HFFc6 (cell line): Measurements from ENCODE around the gene ACOT7. TPM values are rescaled to one million over a fixed set of nuclear protein-coding genes. Genes with fewer than 3 reads are reported as not detected.

Experiments used
- DNase-seq: peaks from one replicate; pipeline ENCODE4 v3.0.0-alpha.2; 2018
- H3K27ac Mint-ChIP-seq: 2 replicates; pipeline ENCODE4 v1.8.0; 2020; ENCODE audit warnings: mild to moderate bottlenecking, mixed read lengths
- H3K27me3 Mint-ChIP-seq: 2 replicates; pipeline ENCODE4 v1.8.0; 2021; ENCODE audit warnings: mild to moderate bottlenecking, moderate library complexity, mixed read lengths; ENCODE audit not compliant: insufficient read depth
- H3K36me3 Mint-ChIP-seq: 2 replicates; pipeline ENCODE4 v1.8.0; 2021; ENCODE audit warnings: low read depth, mixed read lengths
- H3K4me1 Mint-ChIP-seq: 2 replicates; pipeline ENCODE4 v1.8.0; 2020; ENCODE audit warnings: low read depth, mixed read lengths
- H3K4me3 Mint-ChIP-seq: 2 replicates; pipeline ENCODE4 v1.8.0; 2020; ENCODE audit warnings: mild to moderate bottlenecking, moderate library complexity, mixed read lengths
- H3K9me3 Mint-ChIP-seq: 2 replicates; pipeline ENCODE4 v1.8.0; 2020; ENCODE audit warnings: mild to moderate bottlenecking, mixed read lengths
- CTCF ChIP-seq: fragments of 200-600 bp; sonication (generic); IDR thresholded peaks from 2 replicates; pipeline ENCODE4 v1.5.0; 2021; ENCODE audit warnings: antibody characterized with exemption, mild to moderate bottlenecking
- total RNA-seq, 6 experiments: library from RNA; stranded (reverse); fragmentation: NEBNext Ultra II Directional; extraction: Animal tissue kit (Norgen Biotek cat#: 25700); gene quantifications; 2 replicates in 1 of 6; 3 replicates in 5 of 6; pipeline ENCODE4 v1.2.3, GENCODE V29; 2021

Gene ACOT7
- total RNA-seq, 6 experiments from 2014 or later = 103 to 125 (median 111) TPM

- TF ChIP-seq CTCF = no peak
These were observed 95.0 kb downstream of the ACOT7 start for GRCh38 chr1:6298530-6298929.

GRCh38 chr1:6295910-6296309 is 97.7 kb downstream of the ACOT7 start:
- DNase-seq = no peak
- Mint-ChIP-seq H3K4me3 (no peak overlapping the region), H3K27ac (no peak overlapping the region), H3K9me3 (no peaks in the 10 kb centered on the region), H3K27me3 (no peaks in the 10 kb centered on the region; the same call in 1 of the 2 replicates), H3K4me1 (peaks cover 11% of the 10 kb centered on the region), H3K36me3 (peaks cover 3% of the 10 kb centered on the region)
- no peak for TF ChIP-seq CTCF

More at GRCh38 chr1:6298530-6298929, 95.0 kb downstream of the ACOT7 start:
- no peak overlapping the region for H3K27ac Mint-ChIP-seq
- H3K9me3 Mint-ChIP-seq = no peaks in the 10 kb centered on the region
- peaks cover 33% of the 10 kb centered on the region for H3K4me1 Mint-ChIP-seq
- no peak for DNase-seq
- H3K27me3 Mint-ChIP-seq = no peaks in the 10 kb centered on the region; the same call in 1 of the 2 replicates
- H3K36me3 Mint-ChIP-seq = peaks cover 4% of the 10 kb centered on the region
- no peak overlapping the region for H3K4me3 Mint-ChIP-seq

- no peak for DNase-seq
- H3K4me1 Mint-ChIP-seq = peaks cover 2% of the 10 kb centered on the region
- H3K4me3 Mint-ChIP-seq = no peak overlapping the region
- H3K9me3 Mint-ChIP-seq = no peaks in the 10 kb centered on the region
- H3K27ac Mint-ChIP-seq = no peak overlapping the region
- H3K36me3 Mint-ChIP-seq = no peaks in the 10 kb centered on the region; the same call in 1 of the 2 replicates
- H3K27me3 Mint-ChIP-seq = no peaks in the 10 kb centered on the region; the same call in 1 of the 2 replicates
- TF ChIP-seq CTCF = no peak
These were observed 98.5 kb downstream of the ACOT7 start for GRCh38 chr1:6294890-6295556.

GRCh38 chr1:6294080-6294889 is 99.3 kb downstream of the ACOT7 start:
- H3K4me3 Mint-ChIP-seq = no peak overlapping the region
- no peak for TF ChIP-seq CTCF
- no peaks in the 10 kb centered on the region for H3K4me1 Mint-ChIP-seq
- H3K9me3 Mint-ChIP-seq = no peaks in the 10 kb centered on the region
- H3K27me3 Mint-ChIP-seq = no peaks in the 10 kb centered on the region
- no peak overlapping the region for H3K27ac Mint-ChIP-seq
- H3K36me3 Mint-ChIP-seq = no peaks in the 10 kb centered on the region; the same call in 1 of the 2 replicates
- DNase-seq = no peak

GRCh38 chr1:6292102-6292501 is 101.5 kb downstream of the ACOT7 start:
- DNase-seq = no peak
- Mint-ChIP-seq H3K4me1 (no peaks in the 10 kb centered on the region), H3K36me3 (no peaks in the 10 kb centered on the region; the same call in 1 of the 2 replicates), H3K4me3 (no peak overlapping the region), H3K27ac (no peak overlapping the region), H3K27me3 (no peaks in the 10 kb centered on the region; the same call in 1 of the 2 replicates), H3K9me3 (no peaks in the 10 kb centered on the region)
- no peak for TF ChIP-seq CTCF
